Measurements from ENCODE around the gene CHL1.

Gene CHL1

DNA sequence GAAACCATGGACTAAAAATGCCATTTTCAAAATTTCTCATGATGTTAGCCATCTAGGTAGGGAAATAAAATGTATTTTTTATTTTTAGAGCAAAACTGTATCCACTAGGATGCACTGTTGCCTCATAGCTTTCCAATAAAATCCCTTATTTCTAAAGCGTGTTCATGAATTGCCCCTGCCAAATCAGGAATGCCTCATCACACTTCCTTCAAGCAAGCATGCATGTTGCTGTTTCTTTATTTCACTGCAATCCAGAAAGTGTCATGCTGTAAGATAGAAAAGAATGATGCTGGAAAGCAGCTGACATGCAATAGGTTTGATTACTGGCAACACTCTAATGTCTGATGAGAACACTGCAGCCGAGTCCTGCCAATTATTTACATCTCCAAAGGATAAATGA lies 239.5 kb downstream of the CHL1 start:
- Histone ChIP-seq H3K4me1 (ENCODE audit: control extremely low read depth in 1 of 4, control insufficient read depth in 4 of 4, insufficient read depth in 4 of 4, low read length in 3 of 4) (no peaks in the 10 kb centered on the region), H3K4me3 (ENCODE audit: control insufficient read depth in 1 of 7, extremely low read depth in 1 of 7, insufficient read depth in 4 of 7, low read depth in 2 of 7, low read length in 6 of 7) (no peak overlapping the region), H3K27me3 (replicated peaks in 2 of 5; ENCODE audit: control insufficient read depth in 4 of 5, insufficient read depth in 5 of 5, low read length in 4 of 5) (peaks cover 0 to 1% (median 0%) of the 10 kb centered on the region in 5 experiments), H3K9me3 (ENCODE audit: control extremely low read depth in 1 of 5, control insufficient read depth in 4 of 5, insufficient read depth in 2 of 5, low read depth in 1 of 5, low read length in 4 of 5) (no peaks in the 10 kb centered on the region), H3K27ac (ENCODE audit: insufficient read depth in 1 of 2, low read depth in 1 of 2, low read length in 2 of 2, poor library complexity in 1 of 2, severe bottlenecking in 2 of 2) (no peak overlapping the region), H3K36me3 (ENCODE audit: control insufficient read depth in 4 of 4, insufficient read depth in 4 of 4, low read length in 3 of 4) (no peaks in the 10 kb centered on the region)
- ChIA-PET POLR2A (no interaction called here), CTCF (no interaction called here)
- no peak for DNase-seq
- 86% methylated on average over 1 of the region's 2 CpGs for whole genome bisulfite sequencing (ENCODE audit: insufficient coverage)

DNA sequence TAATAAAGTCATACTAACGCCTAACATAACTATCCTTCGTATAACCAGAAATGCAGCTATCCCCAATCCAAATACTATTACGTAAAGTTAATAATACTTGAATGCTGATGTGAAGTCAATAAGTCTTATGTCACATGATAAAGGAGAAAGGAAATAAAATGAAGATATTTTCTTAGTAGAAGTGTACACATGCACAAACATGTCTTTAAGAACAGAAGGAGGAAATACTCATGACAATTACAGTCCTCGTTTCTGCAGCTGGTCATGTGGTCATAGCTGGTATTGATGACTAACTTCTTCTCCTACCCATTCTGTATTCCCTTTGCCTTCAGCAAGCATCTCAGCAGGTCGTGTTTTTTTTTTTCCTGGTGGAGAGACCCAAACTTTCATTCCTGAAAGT lies 244.3 kb downstream of the CHL1 start:
- H3K4me3 ChIP-seq (ENCODE audit: control insufficient read depth in 1 of 7, extremely low read depth in 1 of 7, insufficient read depth in 4 of 7, low read depth in 2 of 7, low read length in 6 of 7): no peak overlapping the region
- no peaks in the 10 kb centered on the region for H3K36me3 ChIP-seq (ENCODE audit: control insufficient read depth in 4 of 4, insufficient read depth in 4 of 4, low read length in 3 of 4)
- DNase-seq: no peak
- POLR2A ChIA-PET: no interaction called here
- no CpG with 5 or more reads among the region's 5 CpGs for WGBS (ENCODE audit: insufficient coverage)
- H3K27me3 ChIP-seq (replicated peaks in 2 of 5; ENCODE audit: control insufficient read depth in 4 of 5, insufficient read depth in 5 of 5, low read length in 4 of 5): peaks cover 0 to 1% (median 0%) of the 10 kb centered on the region in 5 experiments
- H3K27ac ChIP-seq (ENCODE audit: insufficient read depth in 1 of 2, low read depth in 1 of 2, low read length in 2 of 2, poor library complexity in 1 of 2, severe bottlenecking in 2 of 2): no peak overlapping the region
- no peaks in the 10 kb centered on the region for H3K4me1 ChIP-seq (ENCODE audit: control extremely low read depth in 1 of 4, control insufficient read depth in 4 of 4, insufficient read depth in 4 of 4, low read length in 3 of 4)
- CTCF ChIA-PET: no interaction called here
- H3K9me3 ChIP-seq (ENCODE audit: control extremely low read depth in 1 of 5, control insufficient read depth in 4 of 5, insufficient read depth in 2 of 5, low read depth in 1 of 5, low read length in 4 of 5): peaks cover 0 to 2% (median 0%) of the 10 kb centered on the region in 5 experiments

DNA sequence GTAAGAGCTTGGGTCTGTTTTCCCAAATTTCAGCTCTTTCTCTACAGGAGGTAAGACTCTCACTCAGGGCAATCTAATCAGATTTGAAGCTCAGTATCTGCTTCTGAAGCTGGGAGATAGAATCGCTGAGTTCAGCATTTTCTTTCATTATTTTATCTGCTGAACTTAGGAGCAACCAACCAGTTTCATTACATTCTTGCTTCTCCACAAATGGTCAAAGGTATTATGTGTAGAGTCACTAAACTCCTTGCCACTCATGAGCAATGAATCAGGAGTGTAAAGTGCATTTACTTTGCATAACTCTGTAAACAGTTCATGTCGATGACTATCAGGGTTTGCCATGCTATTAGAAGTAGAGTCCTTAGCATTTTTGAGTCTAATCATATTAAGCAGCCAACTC lies 249.4 kb downstream of the CHL1 start:
- H3K4me3 ChIP-seq (ENCODE audit: control insufficient read depth in 1 of 7, extremely low read depth in 1 of 7, insufficient read depth in 4 of 7, low read depth in 2 of 7, low read length in 6 of 7): no peak overlapping the region
- 80% methylated on average over 1 of the region's 2 CpGs for WGBS (ENCODE audit: insufficient coverage)
- H3K9me3 ChIP-seq (ENCODE audit: control extremely low read depth in 1 of 5, control insufficient read depth in 4 of 5, insufficient read depth in 2 of 5, low read depth in 1 of 5, low read length in 4 of 5): peaks cover 0 to 2% (median 0%) of the 10 kb centered on the region in 5 experiments
- no peaks in the 10 kb centered on the region for H3K4me1 ChIP-seq (ENCODE audit: control extremely low read depth in 1 of 4, control insufficient read depth in 4 of 4, insufficient read depth in 4 of 4, low read length in 3 of 4)
- H3K27me3 ChIP-seq (replicated peaks in 2 of 5; ENCODE audit: control insufficient read depth in 4 of 5, insufficient read depth in 5 of 5, low read length in 4 of 5): no peaks in the 10 kb centered on the region
- POLR2A ChIA-PET: no interaction called here
- CTCF ChIA-PET: no interaction called here
- H3K36me3 ChIP-seq (ENCODE audit: control insufficient read depth in 4 of 4, insufficient read depth in 4 of 4, low read length in 3 of 4): no peaks in the 10 kb centered on the region
- no peak for DNase-seq
- H3K27ac ChIP-seq (ENCODE audit: insufficient read depth in 1 of 2, low read depth in 1 of 2, low read length in 2 of 2, poor library complexity in 1 of 2, severe bottlenecking in 2 of 2): no peak overlapping the region

DNA sequence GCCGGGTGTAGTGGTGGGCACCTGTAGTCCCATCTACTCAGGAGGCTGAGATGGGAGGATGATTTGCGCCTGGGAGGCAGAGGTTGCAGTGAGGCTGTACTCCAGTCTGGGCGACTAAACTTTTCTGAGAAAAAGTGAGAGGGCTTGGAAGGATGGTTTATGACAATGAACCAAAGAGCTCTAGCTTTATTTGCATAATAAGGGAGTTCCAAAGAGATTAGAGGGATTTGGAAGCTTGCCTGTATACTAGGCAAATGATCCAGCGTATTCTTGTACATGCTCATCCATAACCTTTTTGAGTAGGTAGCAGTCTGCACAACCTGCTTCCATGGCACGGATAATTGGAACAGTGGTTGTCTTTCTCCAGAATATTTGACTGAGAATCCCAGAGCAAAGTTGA lies 251.1 kb downstream of the CHL1 start:
- H3K27ac ChIP-seq (ENCODE audit: insufficient read depth in 1 of 2, low read depth in 1 of 2, low read length in 2 of 2, poor library complexity in 1 of 2, severe bottlenecking in 2 of 2): no peak overlapping the region
- H3K4me1 ChIP-seq (ENCODE audit: control extremely low read depth in 1 of 4, control insufficient read depth in 4 of 4, insufficient read depth in 4 of 4, low read length in 3 of 4): no peaks in the 10 kb centered on the region
- POLR2A ChIA-PET: no interaction called here
- H3K9me3 ChIP-seq (ENCODE audit: control extremely low read depth in 1 of 5, control insufficient read depth in 4 of 5, insufficient read depth in 2 of 5, low read depth in 1 of 5, low read length in 4 of 5): peaks cover 0 to 2% (median 0%) of the 10 kb centered on the region in 5 experiments
- CTCF ChIA-PET: no interaction called here
- H3K36me3 ChIP-seq (ENCODE audit: control insufficient read depth in 4 of 4, insufficient read depth in 4 of 4, low read length in 3 of 4): no peaks in the 10 kb centered on the region
- WGBS (ENCODE audit: insufficient coverage): 96% methylated on average over 5 of the region's 5 CpGs
- no peaks in the 10 kb centered on the region for H3K27me3 ChIP-seq (replicated peaks in 2 of 5; ENCODE audit: control insufficient read depth in 4 of 5, insufficient read depth in 5 of 5, low read length in 4 of 5)
- H3K4me3 ChIP-seq (ENCODE audit: control insufficient read depth in 1 of 7, extremely low read depth in 1 of 7, insufficient read depth in 4 of 7, low read depth in 2 of 7, low read length in 6 of 7): no peak overlapping the region
- no peak for DNase-seq

DNA sequence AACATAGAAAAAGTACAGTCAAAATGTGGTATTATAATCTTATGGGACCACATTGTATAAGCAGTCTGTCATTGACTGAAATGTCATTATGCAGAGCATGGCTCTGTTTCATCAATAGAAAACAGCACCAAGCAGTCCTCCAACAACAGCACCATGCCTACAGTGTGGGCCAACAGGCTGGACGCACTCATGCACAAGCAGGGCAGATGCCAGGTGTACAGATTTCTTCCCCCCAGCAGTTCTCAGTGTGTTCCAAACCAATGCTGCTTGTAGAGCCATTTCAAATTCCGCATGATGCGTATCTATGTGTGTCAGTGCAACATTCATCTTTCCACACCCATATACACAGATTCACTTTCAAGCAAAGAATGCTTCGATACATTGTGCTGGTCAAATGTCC lies 253.1 kb downstream of the CHL1 start:
- no peak overlapping the region for H3K27ac ChIP-seq (ENCODE audit: insufficient read depth in 1 of 2, low read depth in 1 of 2, low read length in 2 of 2, poor library complexity in 1 of 2, severe bottlenecking in 2 of 2)
- WGBS (ENCODE audit: insufficient coverage): 100% methylated on average over 4 of the region's 4 CpGs
- ChIA-PET CTCF (no interaction called here), POLR2A (no interaction called here)
- no peak overlapping the region for H3K4me3 ChIP-seq (ENCODE audit: control insufficient read depth in 1 of 7, extremely low read depth in 1 of 7, insufficient read depth in 4 of 7, low read depth in 2 of 7, low read length in 6 of 7)
- H3K27me3 ChIP-seq (replicated peaks in 2 of 5; ENCODE audit: control insufficient read depth in 4 of 5, insufficient read depth in 5 of 5, low read length in 4 of 5): no peaks in the 10 kb centered on the region
- no peaks in the 10 kb centered on the region for H3K36me3 ChIP-seq (ENCODE audit: control insufficient read depth in 4 of 4, insufficient read depth in 4 of 4, low read length in 3 of 4)
- DNase-seq: no peak
- H3K4me1 ChIP-seq (ENCODE audit: control extremely low read depth in 1 of 4, control insufficient read depth in 4 of 4, insufficient read depth in 4 of 4, low read length in 3 of 4): no peaks in the 10 kb centered on the region
- H3K9me3 ChIP-seq (ENCODE audit: control extremely low read depth in 1 of 5, control insufficient read depth in 4 of 5, insufficient read depth in 2 of 5, low read depth in 1 of 5, low read length in 4 of 5): peaks cover 0 to under 1% (median 0%) of the 10 kb centered on the region in 5 experiments

DNA sequence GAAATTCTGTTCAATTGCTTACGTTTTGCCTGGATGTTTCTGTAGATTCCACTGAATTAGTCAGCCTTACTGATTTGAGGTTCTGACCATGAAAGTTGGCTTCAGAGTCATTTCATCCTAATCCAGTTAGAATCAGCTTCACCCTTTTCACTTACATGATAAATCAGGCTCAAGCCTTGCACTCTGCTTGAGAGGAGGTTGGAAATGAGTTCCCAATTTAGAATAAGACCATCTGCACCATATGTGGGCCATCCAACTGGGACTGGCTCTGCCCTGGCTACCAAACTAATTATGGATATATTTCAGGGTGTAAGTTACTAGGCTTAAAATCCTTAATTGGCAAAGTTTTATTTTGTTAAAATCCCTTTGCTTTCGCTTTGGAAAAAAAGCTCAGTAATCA lies 255.7 kb downstream of the CHL1 start:
- H3K4me3 ChIP-seq (ENCODE audit: control insufficient read depth in 1 of 7, extremely low read depth in 1 of 7, insufficient read depth in 4 of 7, low read depth in 2 of 7, low read length in 6 of 7): no peak overlapping the region
- H3K36me3 ChIP-seq (ENCODE audit: control insufficient read depth in 4 of 4, insufficient read depth in 4 of 4, low read length in 3 of 4): no peaks in the 10 kb centered on the region
- WGBS (ENCODE audit: insufficient coverage): no CpG with 5 or more reads among the region's 2 CpGs
- DNase-seq: no peak
- no peak overlapping the region for H3K27ac ChIP-seq (ENCODE audit: insufficient read depth in 1 of 2, low read depth in 1 of 2, low read length in 2 of 2, poor library complexity in 1 of 2, severe bottlenecking in 2 of 2)
- H3K4me1 ChIP-seq (ENCODE audit: control extremely low read depth in 1 of 4, control insufficient read depth in 4 of 4, insufficient read depth in 4 of 4, low read length in 3 of 4): no peaks in the 10 kb centered on the region
- H3K27me3 ChIP-seq (replicated peaks in 2 of 5; ENCODE audit: control insufficient read depth in 4 of 5, insufficient read depth in 5 of 5, low read length in 4 of 5): no peaks in the 10 kb centered on the region
- POLR2A ChIA-PET: no interaction called here
- CTCF ChIA-PET: no interaction called here
- no peaks in the 10 kb centered on the region for H3K9me3 ChIP-seq (ENCODE audit: control extremely low read depth in 1 of 5, control insufficient read depth in 4 of 5, insufficient read depth in 2 of 5, low read depth in 1 of 5, low read length in 4 of 5)

GRCh38 chr3:453106-453505 lies 256.5 kb downstream of the CHL1 start:
- ChIA-PET CTCF (no interaction called here), POLR2A (no interaction called here)
- Histone ChIP-seq H3K27me3 (replicated peaks in 2 of 5; ENCODE audit: control insufficient read depth in 4 of 5, insufficient read depth in 5 of 5, low read length in 4 of 5) (no peaks in the 10 kb centered on the region), H3K4me1 (ENCODE audit: control extremely low read depth in 1 of 4, control insufficient read depth in 4 of 4, insufficient read depth in 4 of 4, low read length in 3 of 4) (no peaks in the 10 kb centered on the region), H3K4me3 (ENCODE audit: control insufficient read depth in 1 of 7, extremely low read depth in 1 of 7, insufficient read depth in 4 of 7, low read depth in 2 of 7, low read length in 6 of 7) (no peak overlapping the region), H3K9me3 (ENCODE audit: control extremely low read depth in 1 of 5, control insufficient read depth in 4 of 5, insufficient read depth in 2 of 5, low read depth in 1 of 5, low read length in 4 of 5) (no peaks in the 10 kb centered on the region), H3K36me3 (ENCODE audit: control insufficient read depth in 4 of 4, insufficient read depth in 4 of 4, low read length in 3 of 4) (no peaks in the 10 kb centered on the region), H3K27ac (ENCODE audit: insufficient read depth in 1 of 2, low read depth in 1 of 2, low read length in 2 of 2, poor library complexity in 1 of 2, severe bottlenecking in 2 of 2) (no peak overlapping the region)
- no peak for DNase-seq
- WGBS (ENCODE audit: insufficient coverage): 100% methylated on average over 4 of the region's 4 CpGs

All from common myeloid progenitor, CD34-positive (primary cell).